ENCODE results near the gene MANSC1. TPM values are rescaled to one million over a fixed set of nuclear protein-coding genes. Genes with fewer than 3 reads are reported as not detected.

The MANSC1 gene
- total and polyA plus RNA-seq, 12 donors: 3.9 to 25.3 (median 16.3) TPM

DNA sequence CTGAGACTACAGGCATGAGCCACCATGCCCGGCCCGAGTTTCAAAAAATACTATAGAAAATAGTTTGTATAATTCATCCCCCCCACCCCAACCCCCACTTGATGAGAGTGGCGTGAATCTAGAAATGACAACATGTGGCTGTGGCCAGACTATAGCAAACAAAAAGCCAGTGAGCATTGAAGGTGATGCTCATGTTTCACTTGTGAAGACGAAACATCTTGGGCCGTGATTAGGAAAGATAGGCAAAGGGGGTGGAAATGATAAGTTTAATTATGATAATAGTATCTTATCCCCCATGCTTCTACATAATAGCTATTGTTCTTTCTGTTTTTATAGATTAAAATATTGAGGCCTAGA is 15.4 kb upstream of the MANSC1 start:
- H3K4me1 ChIP-seq (replicated peaks in 1 of 2): no peaks in the 10 kb centered on the region
- intact Hi-C loops (cut with DNase I): no loop called here
- no peak for TF ChIP-seq POLR2A (IDR thresholded peaks at IDR 0.05)
- WGBS, 4 donors: 88 to 93% (median 92%) methylated on average over 5 of the region's 5 CpGs
- no peaks in the 10 kb centered on the region for H3K36me3 ChIP-seq (replicated peaks in 1 of 2)
- no peak for DNase-seq
- H3K9me3 ChIP-seq (replicated peaks in 1 of 3): no peaks in the 10 kb centered on the region
- H3K4me3 ChIP-seq: no peak overlapping the region
- H3K27ac ChIP-seq: peak overlapping the region in 1 of 5 donors; percentile 23
- no peaks in the 10 kb centered on the region for H3K27me3 ChIP-seq

DNA sequence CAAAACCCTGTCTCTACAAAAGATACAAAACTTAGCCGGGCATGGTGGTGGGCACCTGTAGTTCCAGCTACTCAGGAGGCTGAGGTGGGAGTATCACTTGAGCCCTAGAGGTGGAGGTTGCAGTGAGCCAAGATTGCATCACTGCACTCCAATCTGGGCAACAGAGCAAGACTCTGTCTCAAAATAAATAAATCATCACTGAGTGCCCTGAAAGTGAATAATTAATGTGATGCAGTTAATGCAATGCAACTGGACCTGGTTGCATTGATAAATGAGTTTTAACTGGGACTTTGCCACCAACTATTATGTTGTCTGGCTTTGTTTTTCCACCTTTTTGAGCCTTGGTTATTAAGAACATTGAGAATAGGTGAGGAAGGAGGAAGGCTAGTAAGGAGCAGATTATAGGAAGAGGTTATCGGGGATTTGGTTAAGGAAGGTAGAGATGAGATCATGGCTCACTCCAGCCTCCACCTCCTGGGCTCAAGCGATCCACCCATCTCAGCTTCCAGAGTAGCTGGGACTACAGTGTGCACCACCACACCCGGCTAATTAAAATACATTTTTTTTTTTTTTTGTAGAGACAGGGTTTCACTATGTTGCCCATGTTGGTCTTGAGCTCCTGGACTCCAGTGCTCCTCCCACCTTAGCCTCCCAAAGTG is 14.9 kb upstream of the MANSC1 start:
- intact Hi-C loops (cut with DNase I): no loop called here
- WGBS, 4 donors: 94 to 99% (median 96%) methylated on average over 3 to 4 of the region's 4 CpGs
- H3K36me3 ChIP-seq (replicated peaks in 1 of 2): no peaks in the 10 kb centered on the region
- H3K4me3 ChIP-seq: no peak overlapping the region
- H3K27ac ChIP-seq: peak overlapping the region in 1 of 5 donors; percentile 23
- TF ChIP-seq, protein P1, sequence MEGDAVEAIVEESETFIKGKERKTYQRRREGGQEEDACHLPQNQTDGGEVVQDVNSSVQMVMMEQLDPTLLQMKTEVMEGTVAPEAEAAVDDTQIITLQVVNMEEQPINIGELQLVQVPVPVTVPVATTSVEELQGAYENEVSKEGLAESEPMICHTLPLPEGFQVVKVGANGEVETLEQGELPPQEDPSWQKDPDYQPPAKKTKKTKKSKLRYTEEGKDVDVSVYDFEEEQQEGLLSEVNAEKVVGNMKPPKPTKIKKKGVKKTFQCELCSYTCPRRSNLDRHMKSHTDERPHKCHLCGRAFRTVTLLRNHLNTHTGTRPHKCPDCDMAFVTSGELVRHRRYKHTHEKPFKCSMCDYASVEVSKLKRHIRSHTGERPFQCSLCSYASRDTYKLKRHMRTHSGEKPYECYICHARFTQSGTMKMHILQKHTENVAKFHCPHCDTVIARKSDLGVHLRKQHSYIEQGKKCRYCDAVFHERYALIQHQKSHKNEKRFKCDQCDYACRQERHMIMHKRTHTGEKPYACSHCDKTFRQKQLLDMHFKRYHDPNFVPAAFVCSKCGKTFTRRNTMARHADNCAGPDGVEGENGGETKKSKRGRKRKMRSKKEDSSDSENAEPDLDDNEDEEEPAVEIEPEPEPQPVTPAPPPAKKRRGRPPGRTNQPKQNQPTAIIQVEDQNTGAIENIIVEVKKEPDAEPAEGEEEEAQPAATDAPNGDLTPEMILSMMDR (IDR thresholded peaks at IDR 0.05): no peak
- TF ChIP-seq POLR2A (IDR thresholded peaks at IDR 0.05): no peak
- no peaks in the 10 kb centered on the region for H3K4me1 ChIP-seq (replicated peaks in 1 of 2)
- H3K27me3 ChIP-seq: no peaks in the 10 kb centered on the region
- no peak for DNase-seq
- no peaks in the 10 kb centered on the region for H3K9me3 ChIP-seq (replicated peaks in 1 of 3)

DNA sequence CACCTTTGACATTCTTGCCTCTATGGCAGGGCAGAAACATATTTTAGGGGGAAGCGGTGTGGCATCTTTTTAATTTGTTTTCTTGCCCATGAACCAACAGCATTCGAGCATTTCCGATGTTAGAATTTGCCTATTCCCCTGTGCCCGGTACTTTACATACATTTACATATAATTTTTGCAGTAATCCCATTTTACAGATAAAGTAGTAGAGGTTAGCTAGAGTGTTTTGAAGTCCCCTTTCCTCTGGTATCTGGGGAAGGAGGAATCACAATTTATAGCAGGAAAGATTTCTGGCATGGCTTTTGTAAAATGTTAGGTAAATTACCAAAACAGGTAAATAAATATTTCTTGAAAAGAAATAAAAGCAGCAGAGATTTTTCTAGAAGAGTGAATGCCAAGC is 8.5 kb upstream of the MANSC1 start:
- peak overlapping the region in 1 of 5 donors; percentile 98 for H3K27ac ChIP-seq

DNA sequence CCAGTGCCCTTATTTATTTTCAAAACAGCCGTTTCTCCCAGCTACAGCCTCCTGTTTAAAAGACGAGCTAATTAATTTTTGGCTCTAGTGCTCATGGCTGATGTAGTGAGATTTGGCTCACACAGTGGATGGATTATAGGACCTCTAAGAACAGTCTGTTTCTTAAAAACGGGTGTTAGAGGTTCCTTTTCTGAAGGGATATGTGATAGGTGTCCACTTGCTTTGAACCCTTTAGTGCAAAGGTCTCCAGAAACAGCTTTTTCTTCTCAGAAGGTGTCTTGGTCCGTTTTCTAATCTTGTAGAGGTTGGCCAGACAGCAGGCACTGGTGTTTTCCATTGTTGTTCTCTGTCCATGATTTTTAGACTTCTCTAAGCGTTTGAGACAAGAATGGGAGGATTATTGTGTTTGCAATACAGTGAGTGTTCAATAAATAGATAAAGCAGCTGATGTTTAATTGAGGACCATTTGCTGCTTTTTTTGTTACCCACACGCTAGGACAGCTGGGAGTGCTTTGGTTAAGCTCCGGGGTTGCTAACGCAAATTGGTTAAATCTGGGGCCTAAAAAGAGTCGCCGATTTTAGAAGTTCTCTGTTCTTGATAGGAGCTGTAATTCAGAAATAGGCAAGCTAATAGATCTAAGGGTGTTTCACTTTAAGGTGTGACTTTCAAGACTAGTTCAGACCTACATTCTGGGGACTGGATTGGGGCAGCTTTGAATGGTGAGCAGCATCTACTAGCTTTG is 7.8 kb upstream of the MANSC1 start:
- TF ChIP-seq POLR2A (IDR thresholded peaks at IDR 0.05): no peak
- TF ChIP-seq, protein P1 (IDR thresholded peaks at IDR 0.05): no peak
- intact Hi-C loops (cut with DNase I): no loop called here
- H3K9me3 ChIP-seq (replicated peaks in 1 of 3): no peaks in the 10 kb centered on the region
- no peak for DNase-seq
- H3K27ac ChIP-seq: peak overlapping the region; percentile 89 to 98 (median 95)
- WGBS, 4 donors: 18 to 29% (median 24%) methylated on average over 10 of the region's 10 CpGs
- peaks cover 0 to 7% of the 10 kb centered on the region in 2 donors for H3K4me1 ChIP-seq (replicated peaks in 1 of 2)
- no peaks in the 10 kb centered on the region for H3K27me3 ChIP-seq
- H3K4me3 ChIP-seq: peak overlapping the region in 3 of 4 donors; percentile 17 to 86 (median 69)
- H3K36me3 ChIP-seq (replicated peaks in 1 of 2): no peaks in the 10 kb centered on the region

More for the DNA sequence above, 8.5 kb upstream of the MANSC1 start:
- no peak overlapping the region for H3K4me3 ChIP-seq
- TF ChIP-seq, protein P1 (IDR thresholded peaks at IDR 0.05): no peak
- TF ChIP-seq POLR2A (IDR thresholded peaks at IDR 0.05): no peak
- H3K9me3 ChIP-seq (replicated peaks in 1 of 3): no peaks in the 10 kb centered on the region
- WGBS, 4 donors: 80 to 96% (median 87%) methylated on average over 4 of the region's 4 CpGs
- H3K27me3 ChIP-seq: no peaks in the 10 kb centered on the region
- DNase-seq: no peak
- peaks cover 0 to 7% of the 10 kb centered on the region in 2 donors for H3K4me1 ChIP-seq (replicated peaks in 1 of 2)
- no peaks in the 10 kb centered on the region for H3K36me3 ChIP-seq (replicated peaks in 1 of 2)
- intact Hi-C loops (cut with DNase I): no loop called here
